HEK293 (cell line): ENCODE data around the gene CCDC8.

ENCODE experiments used
- ZNF621 ChIP-seq: fragments of 450-650 bp; formaldehyde crosslinking; IDR thresholded peaks from 2 replicates; pipeline ENCODE4 v1.5.1; 2017; ENCODE audit warnings: missing biosample characterization, missing genetic modification characterization
- ZSCAN30 ChIP-seq: fragments of 450-650 bp; IDR thresholded peaks from 2 replicates; pipeline ENCODE4 v1.5.1; 2018; ENCODE audit warnings: missing biosample characterization, mild to moderate bottlenecking, missing genetic modification characterization, moderate library complexity
- TF ChIP-seq, protein P1 (sequence below): fragments of 450-650 bp; formaldehyde crosslinking; IDR thresholded peaks from 2 replicates; pipeline ENCODE4 v1.5.1; 2016; ENCODE audit warnings: missing biosample characterization, missing genetic modification characterization

DNA sequence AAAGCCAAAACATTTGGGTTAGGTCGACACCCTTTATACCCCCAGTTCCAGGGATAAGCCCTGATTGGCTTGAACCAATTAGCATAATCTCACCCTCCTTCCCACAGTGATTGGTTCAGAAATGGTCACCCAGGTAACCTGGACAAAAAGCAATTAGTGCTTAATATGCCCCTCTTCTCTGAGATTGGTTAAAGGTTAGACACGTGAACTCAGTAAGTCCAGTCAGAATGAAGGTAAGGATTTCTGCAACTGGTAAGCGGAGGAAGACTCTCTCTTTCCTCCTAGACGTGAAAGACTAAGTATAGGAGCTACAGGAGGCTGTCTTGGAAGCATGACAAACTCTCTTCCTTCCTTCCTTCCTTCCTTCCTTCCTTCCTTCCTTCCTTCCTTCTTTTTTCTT is 16.6 kb upstream of the CCDC8 start:
- TF ChIP-seq ZNF621 (tag by site-specific recombination), result no peak
- TF ChIP-seq, protein P1, sequence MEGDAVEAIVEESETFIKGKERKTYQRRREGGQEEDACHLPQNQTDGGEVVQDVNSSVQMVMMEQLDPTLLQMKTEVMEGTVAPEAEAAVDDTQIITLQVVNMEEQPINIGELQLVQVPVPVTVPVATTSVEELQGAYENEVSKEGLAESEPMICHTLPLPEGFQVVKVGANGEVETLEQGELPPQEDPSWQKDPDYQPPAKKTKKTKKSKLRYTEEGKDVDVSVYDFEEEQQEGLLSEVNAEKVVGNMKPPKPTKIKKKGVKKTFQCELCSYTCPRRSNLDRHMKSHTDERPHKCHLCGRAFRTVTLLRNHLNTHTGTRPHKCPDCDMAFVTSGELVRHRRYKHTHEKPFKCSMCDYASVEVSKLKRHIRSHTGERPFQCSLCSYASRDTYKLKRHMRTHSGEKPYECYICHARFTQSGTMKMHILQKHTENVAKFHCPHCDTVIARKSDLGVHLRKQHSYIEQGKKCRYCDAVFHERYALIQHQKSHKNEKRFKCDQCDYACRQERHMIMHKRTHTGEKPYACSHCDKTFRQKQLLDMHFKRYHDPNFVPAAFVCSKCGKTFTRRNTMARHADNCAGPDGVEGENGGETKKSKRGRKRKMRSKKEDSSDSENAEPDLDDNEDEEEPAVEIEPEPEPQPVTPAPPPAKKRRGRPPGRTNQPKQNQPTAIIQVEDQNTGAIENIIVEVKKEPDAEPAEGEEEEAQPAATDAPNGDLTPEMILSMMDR (tag by site-specific recombination), result no peak
- TF ChIP-seq ZSCAN30 (tag by site-specific recombination), result no peak
